Stimulated activated CD8-positive, alpha-beta memory T cell treated with anti-CD3 and anti-CD28 coated beads, Interleukin-7, amount 100 ng/mL, for 24 hours (primary cell): ENCODE results near the gene NRARP.

Source experiments
- DNase-seq: peaks from one replicate; pipeline ENCODE4 v3.0.0-alpha.2; 2020; ENCODE audit warnings: low read depth

NRARP gene

GRCh38 chr9:137297966-137298365 is 4.1 kb downstream of the NRARP start:
- DNase-seq = no peak

DNA sequence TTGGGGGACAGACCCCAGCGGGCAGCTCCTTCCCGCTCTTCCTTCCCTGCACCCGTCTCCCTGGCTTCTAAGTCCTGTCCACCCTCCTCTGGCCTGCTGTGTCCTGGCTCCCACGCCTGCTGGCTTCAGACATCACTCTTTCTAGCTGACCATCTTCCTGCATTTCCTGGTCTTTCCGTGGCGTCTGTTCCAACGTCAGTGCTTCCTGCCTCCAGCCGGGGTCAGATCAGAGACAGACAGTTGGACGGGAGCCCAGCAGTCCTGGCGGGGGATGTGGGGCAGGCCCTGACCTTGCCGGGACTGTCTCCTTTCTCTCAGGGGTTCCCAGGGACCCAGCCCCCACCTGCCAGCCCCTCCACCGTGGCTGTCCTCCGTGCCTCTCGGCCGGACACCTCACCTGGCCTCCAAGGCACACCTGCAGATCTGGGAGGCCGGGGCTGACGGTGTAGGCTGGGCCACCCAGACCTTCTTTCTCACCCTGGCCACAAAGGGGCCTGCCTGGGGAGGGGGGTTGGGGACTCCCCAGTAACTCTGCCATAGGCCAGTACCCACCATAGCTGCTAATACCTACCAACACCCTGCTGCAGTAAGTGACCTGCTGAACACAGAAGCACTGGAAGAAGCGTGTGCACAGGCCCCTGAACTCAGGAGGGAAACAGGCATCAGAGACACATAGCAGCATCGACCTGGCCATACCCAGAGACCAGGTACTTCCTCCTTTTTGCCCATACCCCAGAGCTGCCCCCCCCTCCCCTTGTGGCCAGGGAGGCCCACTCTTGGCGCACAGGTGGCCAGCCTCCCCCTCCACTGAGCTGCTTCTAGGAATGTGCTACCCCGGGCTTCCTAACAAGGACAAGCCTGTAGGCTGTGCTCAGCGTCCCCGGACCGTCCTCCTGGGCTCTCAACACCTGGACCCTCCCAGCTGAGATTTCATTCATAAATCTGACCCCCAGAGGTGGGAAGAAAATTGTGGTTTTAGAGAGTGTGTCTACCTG is 5.1 kb downstream of the NRARP start:
- DNase-seq = no peak

DNA sequence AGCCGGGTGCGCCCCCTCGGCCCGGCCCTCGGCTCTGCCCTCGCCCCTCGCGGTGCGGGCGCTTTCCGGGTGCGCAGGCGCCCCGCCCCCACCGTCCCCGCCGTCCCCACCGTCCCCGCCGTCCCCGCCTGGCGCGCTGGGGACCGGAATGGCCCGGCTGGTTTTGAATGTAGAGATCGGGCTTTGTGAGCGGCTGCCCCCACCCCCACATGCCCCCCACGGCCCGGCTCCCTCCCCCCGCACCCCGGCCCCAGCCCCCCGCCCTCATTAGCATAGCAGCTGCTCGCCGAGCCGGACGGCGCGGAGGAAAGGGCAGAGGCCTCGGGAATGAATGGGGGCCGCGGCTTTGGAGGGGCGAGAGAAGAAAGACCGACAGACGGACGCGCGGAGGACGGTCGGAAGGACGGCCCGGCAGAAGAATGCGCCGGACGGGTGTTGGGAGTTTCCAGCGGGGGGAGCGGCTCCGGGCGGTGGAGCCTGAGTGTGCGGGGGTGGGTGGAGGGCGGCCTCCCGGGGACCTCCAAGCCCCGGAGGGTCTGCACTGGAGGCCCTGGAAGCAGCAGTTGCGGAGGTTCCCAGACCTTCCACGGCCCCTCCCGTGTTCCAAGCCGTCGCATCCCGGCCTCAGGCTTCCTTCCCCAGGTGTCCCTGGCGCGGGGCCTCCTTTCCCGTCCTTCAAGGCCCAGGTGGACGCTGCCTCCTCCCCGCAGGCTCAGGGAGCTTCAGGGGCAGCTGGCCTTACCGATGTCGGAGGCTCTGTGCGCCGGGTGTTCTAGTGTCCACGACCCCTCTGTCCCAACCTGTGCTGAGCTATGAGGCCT is 6.0 kb downstream of the NRARP start:
- no peak for DNase-seq

DNA sequence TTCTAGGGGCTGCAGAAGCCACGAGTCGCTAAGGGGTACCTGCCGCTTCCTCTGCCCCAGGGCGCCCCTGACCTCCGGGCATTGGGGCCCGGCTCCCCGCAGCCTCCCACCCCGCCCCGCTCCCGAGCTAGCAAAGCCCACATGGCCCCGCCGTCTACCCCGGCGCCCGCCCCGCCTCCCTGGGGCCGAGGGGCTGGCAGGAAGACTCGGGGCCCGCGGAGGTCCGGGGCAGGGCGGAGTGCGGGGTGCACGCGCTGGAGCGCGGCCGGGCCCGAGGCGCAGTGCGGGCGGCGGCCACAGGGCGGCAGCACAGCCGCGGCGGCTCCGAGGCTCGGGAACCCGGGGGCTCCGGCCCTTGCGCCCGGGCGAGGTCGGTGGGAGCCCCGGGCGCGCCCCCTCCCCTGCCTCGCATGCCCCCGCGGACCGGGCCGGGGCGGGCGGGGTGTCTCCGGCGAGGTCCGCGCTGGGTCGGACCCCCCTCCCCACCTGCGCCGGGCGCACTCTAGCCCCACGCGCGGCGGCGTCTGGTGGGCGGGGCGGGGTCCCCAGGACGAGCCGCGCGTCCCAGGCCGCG is 6.7 kb downstream of the NRARP start:
- DNase-seq = no peak

- no peak for DNase-seq
Observed at GRCh38 chr9:137294681-137295237, 7.3 kb downstream of the NRARP start.

DNA sequence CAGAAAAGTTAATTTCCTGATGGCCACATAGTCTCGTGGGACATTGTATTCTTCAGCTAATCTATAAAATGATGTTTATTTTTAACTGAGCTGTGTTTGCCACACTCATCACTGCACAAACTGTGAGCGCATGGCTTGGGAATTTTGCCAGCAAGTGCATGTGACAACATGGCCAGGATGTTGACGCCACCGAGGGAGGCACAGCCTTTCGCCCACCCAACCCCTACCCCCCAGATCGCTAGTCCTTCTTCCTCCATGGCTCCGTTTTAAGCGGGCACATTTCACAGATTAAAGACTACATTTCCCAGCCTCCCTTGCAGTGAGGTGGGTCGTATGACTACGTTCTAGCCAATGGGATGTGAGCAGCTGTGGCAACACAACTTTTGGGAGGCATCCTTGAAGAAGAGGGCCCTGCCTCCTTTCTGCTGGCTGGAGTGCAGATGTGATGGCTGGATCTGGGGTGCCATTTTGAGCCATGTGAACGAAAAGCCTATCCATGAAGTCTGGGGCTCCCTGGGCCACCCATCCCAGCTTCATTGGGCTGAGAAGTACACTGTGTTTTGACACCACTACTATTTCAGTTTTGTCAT is 7.9 kb downstream of the NRARP start:
- DNase-seq = no peak

DNA sequence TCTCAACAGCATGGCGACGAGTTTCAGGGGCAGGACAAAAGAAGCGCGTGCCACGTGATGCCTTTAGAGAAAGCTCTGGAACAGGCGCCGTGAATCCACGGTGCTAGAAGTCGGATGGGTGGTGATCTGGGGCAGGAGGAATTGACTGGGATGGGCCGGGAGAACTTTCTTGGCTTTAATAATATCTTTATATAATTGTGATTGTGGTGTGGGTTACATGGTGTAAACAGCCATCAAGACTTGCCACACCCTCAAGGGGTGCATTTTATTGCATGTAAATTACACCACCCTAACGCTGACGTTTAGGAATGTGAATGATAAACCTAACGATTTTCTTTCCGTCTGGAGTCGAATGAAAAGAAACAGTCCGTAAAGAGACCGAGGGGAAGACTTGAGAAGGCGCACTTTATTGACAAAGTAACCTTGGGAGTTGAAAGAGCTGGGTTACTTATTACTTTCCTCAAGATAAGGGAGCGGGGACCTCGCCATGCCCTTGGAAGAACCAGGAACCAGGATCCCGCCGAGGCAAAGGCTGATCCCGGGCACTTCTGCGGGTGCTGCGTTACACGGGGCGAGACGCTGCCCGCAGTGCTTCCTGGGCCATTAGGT is 8.5 kb downstream of the NRARP start:
- no peak for DNase-seq

GRCh38 chr9:137293094-137293481 is 9.0 kb downstream of the NRARP start:
- DNase-seq = no peak

GRCh38 chr9:137286975-137287383 is 15.1 kb downstream of the NRARP start:
- no peak for DNase-seq

- no peak for DNase-seq
Observed at GRCh38 chr9:137281345-137282116, 20.5 kb downstream of the NRARP start.

DNA sequence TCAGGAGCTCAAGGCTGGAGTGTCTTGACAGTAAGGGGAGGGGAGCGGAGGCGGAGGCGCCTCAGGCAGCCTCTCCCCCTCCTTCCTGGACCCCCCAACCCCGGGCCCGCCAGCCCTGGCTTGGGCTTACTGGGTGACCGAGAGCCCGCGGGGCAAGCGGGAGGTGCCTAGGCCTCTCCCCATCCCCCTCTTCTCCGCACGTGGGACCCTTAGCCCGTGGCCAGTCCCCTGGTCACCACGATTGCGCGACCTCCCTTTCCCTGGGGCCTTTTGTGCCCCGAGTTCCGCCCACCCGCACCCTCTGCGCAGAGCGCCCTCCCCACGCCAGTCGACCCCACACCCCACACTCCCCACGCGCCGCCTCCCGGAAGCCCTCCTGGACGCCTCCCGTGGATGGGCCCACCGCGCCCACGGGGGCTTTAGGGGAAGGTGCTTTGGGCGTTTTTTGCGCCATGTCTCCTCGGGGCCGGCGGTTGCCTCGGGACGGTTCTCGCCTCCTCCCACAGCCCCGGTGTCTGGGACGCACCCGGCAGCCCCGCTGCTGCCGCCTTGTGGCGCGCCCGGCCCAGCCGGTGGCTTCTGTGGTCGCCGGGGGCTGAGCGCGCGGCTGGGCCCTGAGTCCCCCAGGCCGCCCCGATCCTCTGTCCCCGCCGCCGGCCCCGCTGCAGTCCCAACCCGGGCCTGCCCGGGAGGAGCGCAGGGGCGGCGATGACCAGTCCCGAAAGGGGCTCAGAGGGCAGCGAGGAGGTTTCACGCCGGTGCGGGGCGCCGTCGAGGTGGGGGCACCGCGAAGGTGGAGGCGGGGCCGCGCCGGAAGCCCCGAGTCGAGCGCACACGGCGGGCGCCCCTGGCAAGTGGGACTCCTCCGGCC is 21.4 kb downstream of the NRARP start:
- no peak for DNase-seq

DNA sequence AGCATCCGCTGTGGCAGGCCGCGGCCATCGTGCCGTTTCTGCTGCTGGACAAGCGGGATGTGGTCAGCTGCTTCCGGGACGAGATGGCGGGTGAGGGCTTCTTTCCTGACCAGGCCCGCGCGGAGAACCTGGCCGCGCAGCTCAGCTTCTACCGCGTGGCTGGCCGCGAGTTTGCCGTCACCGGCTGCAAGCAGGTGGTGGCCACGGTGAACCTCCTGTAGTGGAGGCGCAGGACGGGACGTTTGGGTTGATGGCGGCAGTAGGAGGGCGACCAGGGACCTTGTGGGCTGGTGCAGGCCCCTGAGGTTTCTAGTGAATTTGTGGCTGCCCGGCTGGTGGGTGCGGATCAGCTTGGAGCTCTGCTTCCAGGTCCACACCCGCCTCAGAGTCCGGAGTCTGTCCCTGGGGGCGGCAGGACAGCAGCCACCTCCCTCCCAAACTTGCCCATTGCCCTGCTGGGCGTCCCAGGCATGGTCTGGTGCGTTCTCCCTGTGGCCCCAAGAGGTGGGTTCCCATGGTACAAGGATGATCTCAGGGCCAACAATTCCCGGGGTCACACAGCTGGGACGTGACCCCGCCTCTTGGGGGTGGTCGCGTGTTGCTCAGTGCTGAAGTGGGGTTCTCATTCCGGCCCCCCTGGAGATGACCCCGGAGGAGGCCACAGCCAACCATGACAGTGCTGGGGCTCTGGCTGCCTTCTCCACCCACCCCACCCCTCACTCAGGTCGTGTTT is 22.2 kb downstream of the NRARP start:
- no peak for DNase-seq

GRCh38 chr9:137278721-137279711 is 23.1 kb downstream of the NRARP start:
- no peak for DNase-seq

DNA sequence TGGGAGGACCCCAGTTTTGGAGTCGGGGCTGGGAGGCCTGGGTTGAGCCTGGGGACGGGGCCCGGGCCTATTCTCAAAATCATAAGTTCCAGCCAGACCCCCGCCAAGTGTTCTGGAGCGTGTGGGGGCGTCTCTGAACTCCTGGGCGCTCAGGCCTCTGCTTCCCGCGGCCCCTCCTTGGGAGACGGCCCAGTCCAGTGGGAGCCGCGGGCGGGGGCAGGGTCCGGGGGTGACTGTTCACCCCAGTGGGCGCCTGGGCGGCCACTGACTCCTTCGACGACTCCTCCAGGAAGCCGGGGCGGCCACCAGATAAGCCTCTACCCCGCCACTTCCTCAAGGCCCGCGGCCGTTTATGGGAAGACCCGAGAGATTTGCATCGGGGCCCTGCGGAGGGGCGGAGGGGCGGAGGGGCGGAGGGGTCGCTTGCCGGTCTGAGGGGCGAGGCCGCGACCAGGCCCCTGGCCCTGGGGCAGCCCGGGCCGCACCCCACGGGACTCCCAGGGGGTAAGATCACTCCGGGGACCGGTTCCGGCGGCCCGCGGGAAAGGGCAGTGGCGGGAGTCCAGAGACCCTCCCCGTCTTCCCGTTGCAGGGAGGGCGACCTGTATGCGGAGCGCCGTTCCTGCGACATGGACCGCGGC is 23.9 kb downstream of the NRARP start:
- DNase-seq = no peak

GRCh38 chr9:137277329-137278041 is 24.6 kb downstream of the NRARP start, which contains the start of gene TOR4A:
Gene TOR4A, plus strand, starts transcription at chr9:137277726. Its CDS starts 964 bp downstream, at chr9:137278690.
- no peak for DNase-seq
